A549 (cell line): ENCODE data around the gene TYRO3.

Experiments
- CTCF ChIP-seq: fragments of >200 bp; sonication (Bioruptor Twin); formaldehyde crosslinking; IDR thresholded peaks from 3 replicates; pipeline ENCODE4 v1.5.1; 2016
- EP300 ChIP-seq, 2 experiments: fragments of >200 bp; sonication (Bioruptor Twin); formaldehyde crosslinking; IDR thresholded peaks; 2 replicates in 1 of 2; 3 replicates in 1 of 2; pipeline ENCODE4 v1.6.1; 2016 to 2017
- JUNB ChIP-seq: fragments of >200 bp; sonication (Bioruptor Twin); formaldehyde crosslinking; IDR thresholded peaks from 2 replicates; pipeline ENCODE4 v1.6.1; 2016
- PHF8 ChIP-seq: fragments of 200-600 bp; sonication (generic); IDR thresholded peaks from 2 replicates; pipeline ENCODE4 v1.6.1; 2016; ENCODE audit warnings: low read depth, mild to moderate bottlenecking, antibody characterized with exemption, moderate library complexity, borderline replicate concordance
- POLR2A ChIP-seq: IDR thresholded peaks from 2 replicates; pipeline ENCODE4 v1.6.1; 2012; ENCODE audit warnings: mild to moderate bottlenecking, low read length
- POLR2AphosphoS2 ChIP-seq: conservative IDR thresholded peaks from 2 replicates; pipeline ENCODE4 v1.6.1; 2012; ENCODE audit warnings: low read length, improper control_type of control experiment, inconsistent platforms
- TF ChIP-seq, protein P1 (sequence below): fragments of 450-650 bp; IDR thresholded peaks from 2 replicates; pipeline ENCODE4 v1.6.1; 2014; ENCODE audit warnings: antibody characterized with exemption

DNA sequence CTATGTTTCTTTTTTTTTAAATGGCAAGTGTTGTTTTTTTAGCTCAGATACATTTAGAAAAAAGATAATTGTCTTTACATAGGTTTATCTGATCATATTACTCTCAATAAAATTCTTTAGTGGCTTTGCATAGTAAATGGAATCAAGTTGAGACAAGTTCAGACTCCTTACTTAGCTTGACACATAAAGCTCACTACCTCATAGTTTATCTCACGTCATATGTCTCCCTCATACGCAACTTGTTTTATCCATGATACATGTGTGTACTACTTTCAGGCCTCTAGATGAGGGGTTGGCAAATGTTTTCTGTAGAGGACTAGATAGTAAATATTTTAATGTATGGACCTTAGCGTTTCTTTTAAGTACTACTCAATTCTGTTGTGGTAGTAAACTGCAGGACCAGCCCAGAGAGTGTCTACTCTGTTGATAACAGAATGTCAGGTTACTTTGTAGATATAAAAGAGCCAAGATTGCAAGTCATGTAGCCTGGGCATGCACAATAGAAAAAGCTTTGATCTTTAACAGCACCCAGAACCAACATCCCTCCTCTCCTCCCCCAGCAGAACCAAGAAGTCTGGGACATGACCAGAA is 73.0 kb downstream of the TYRO3 start:
- TF ChIP-seq CTCF (no peak), EP300 (IDR thresholded peaks at IDR 0.05) (no peak), PHF8 (no peak), POLR2A (no peak), POLR2AphosphoS2 (no peak), JUNB (no peak)
- TF ChIP-seq, protein P1, sequence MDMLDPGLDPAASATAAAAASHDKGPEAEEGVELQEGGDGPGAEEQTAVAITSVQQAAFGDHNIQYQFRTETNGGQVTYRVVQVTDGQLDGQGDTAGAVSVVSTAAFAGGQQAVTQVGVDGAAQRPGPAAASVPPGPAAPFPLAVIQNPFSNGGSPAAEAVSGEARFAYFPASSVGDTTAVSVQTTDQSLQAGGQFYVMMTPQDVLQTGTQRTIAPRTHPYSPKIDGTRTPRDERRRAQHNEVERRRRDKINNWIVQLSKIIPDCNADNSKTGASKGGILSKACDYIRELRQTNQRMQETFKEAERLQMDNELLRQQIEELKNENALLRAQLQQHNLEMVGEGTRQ, result no peak
